Measurements from ENCODE around the gene PCDH12. TPM values are rescaled to one million over a fixed set of nuclear protein-coding genes. Genes with fewer than 3 reads are reported as not detected.

The PCDH12 gene
- total and polyA plus RNA-seq, 2 experiments from 2014 or later = 0.42 to 4.5 TPM

DNA sequence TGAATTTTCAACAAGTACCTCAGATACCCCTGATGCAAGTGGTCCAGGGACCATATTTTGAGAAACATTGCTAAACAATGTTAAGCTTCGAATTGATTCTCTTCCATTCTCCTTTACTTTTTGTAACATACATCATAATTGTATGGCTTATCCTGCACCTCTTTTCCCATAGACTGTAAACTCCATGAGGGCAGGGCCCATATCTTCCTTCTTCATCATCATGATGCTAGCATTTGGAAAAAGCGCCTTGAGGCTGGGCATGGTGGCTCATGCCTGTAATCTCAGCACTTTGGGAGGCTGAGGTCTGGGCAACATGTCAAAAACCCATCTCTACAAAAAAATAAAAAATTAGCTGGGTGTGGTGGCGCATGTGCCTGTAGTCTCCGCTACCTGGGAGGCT is 48.8 kb downstream of the PCDH12 start:
- no peak overlapping the region for H2AFZ ChIP-seq
- H3K9me3 ChIP-seq (ENCODE audit: low read depth) = no peaks in the 10 kb centered on the region
- WGBS (ENCODE audit: low lambda C conversion rate, missing lambda C conversion rate) = 94% methylated on average over 4 of the region's 4 CpGs
- no peaks in the 10 kb centered on the region for H3K9me2 ChIP-seq (replicated peaks; ENCODE audit: insufficient read depth)
- no peak overlapping the region for H3K4me2 ChIP-seq
- H3K4me1 ChIP-seq (ENCODE audit: insufficient read depth) = peaks cover 6% of the 10 kb centered on the region
- H3K36me3 ChIP-seq (replicated peaks; ENCODE audit: insufficient read depth, low read depth) = no peaks in the 10 kb centered on the region
- no peak overlapping the region for H3K4me3 ChIP-seq
- DNase-seq (ENCODE audit: low spot score) = no peak
- no peaks in the 10 kb centered on the region for H3K79me2 ChIP-seq
- peaks cover 9% of the 10 kb centered on the region for H3K27me3 ChIP-seq
- H3K27ac ChIP-seq = no peak overlapping the region
- TF ChIP-seq EZH2 (IDR thresholded peaks at IDR 0.05; ENCODE audit: borderline replicate concordance) (no peak), EZH2phosphoT487 (IDR thresholded peaks at IDR 0.05; ENCODE audit: low read depth, severe bottlenecking, unreplicated experiment) (no peak)
- TF ChIP-seq, protein P1, sequence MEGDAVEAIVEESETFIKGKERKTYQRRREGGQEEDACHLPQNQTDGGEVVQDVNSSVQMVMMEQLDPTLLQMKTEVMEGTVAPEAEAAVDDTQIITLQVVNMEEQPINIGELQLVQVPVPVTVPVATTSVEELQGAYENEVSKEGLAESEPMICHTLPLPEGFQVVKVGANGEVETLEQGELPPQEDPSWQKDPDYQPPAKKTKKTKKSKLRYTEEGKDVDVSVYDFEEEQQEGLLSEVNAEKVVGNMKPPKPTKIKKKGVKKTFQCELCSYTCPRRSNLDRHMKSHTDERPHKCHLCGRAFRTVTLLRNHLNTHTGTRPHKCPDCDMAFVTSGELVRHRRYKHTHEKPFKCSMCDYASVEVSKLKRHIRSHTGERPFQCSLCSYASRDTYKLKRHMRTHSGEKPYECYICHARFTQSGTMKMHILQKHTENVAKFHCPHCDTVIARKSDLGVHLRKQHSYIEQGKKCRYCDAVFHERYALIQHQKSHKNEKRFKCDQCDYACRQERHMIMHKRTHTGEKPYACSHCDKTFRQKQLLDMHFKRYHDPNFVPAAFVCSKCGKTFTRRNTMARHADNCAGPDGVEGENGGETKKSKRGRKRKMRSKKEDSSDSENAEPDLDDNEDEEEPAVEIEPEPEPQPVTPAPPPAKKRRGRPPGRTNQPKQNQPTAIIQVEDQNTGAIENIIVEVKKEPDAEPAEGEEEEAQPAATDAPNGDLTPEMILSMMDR (IDR thresholded peaks at IDR 0.05; ENCODE audit: poor library complexity) = no peak
- no peaks in the 10 kb centered on the region for H4K20me1 ChIP-seq (ENCODE audit: insufficient read depth, poor library complexity, severe bottlenecking)

DNA sequence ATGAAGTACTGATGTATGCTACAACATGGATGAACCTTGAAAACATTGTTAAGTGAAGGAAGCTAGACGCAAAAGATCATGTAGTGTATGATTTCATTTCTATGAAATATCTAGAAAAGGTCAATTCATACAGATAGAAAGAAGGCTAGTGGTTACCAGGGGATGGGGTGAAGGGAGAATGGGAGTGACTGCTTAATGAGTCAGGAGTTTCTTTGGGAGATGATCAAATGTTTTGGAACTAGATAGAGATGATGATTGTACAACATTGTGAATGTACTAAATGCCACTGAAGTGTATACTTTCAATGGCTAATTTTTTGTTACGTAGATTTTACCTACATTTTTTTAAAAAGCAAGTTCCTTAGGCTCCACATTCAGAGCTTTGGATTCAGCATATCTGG is 49.2 kb downstream of the PCDH12 start:
- WGBS (ENCODE audit: low lambda C conversion rate, missing lambda C conversion rate) = 91% methylated on average over 2 of the region's 2 CpGs
- H3K9me3 ChIP-seq (ENCODE audit: low read depth) = no peaks in the 10 kb centered on the region

DNA sequence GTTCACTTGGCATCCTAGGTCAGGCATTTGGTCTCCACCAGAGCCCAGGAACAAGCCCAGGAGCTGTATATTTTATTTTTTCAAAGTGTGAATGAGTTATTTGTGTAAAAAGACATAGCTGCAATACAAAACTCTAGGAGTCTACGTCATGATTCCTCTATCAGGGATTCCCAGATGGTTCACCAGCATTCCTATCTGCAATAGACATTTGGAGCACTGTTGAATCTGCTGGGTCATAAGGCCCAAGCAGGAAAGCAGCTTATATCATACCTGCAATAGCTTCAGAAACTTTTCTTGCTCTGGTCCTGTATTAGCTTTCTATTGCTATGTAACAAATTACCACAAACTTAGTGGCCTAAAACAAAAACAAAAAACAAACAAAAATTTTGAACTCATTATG is 51.0 kb downstream of the PCDH12 start:
- DNase-seq (ENCODE audit: low spot score) = no peak
- H3K27ac ChIP-seq = no peak overlapping the region
- 0% methylated on average over 1 of the region's 1 CpG for WGBS (ENCODE audit: low lambda C conversion rate, missing lambda C conversion rate)
- no peaks in the 10 kb centered on the region for H3K27me3 ChIP-seq
- H3K4me3 ChIP-seq = no peak overlapping the region
- TF ChIP-seq, protein P1 (IDR thresholded peaks at IDR 0.05; ENCODE audit: poor library complexity) = no peak
- TF ChIP-seq EZH2phosphoT487 (IDR thresholded peaks at IDR 0.05; ENCODE audit: low read depth, severe bottlenecking, unreplicated experiment) (no peak), EZH2 (IDR thresholded peaks at IDR 0.05; ENCODE audit: borderline replicate concordance) (no peak)
- no peaks in the 10 kb centered on the region for H3K4me1 ChIP-seq (ENCODE audit: insufficient read depth)
- H2AFZ ChIP-seq = no peak overlapping the region
- no peaks in the 10 kb centered on the region for H3K9me3 ChIP-seq (ENCODE audit: low read depth)
- H3K36me3 ChIP-seq (replicated peaks; ENCODE audit: insufficient read depth, low read depth) = no peaks in the 10 kb centered on the region
- H4K20me1 ChIP-seq (ENCODE audit: insufficient read depth, poor library complexity, severe bottlenecking) = no peaks in the 10 kb centered on the region
- H3K4me2 ChIP-seq = no peak overlapping the region
- H3K9me2 ChIP-seq (replicated peaks; ENCODE audit: insufficient read depth) = no peaks in the 10 kb centered on the region
- H3K79me2 ChIP-seq = no peaks in the 10 kb centered on the region

More for the DNA sequence above, 49.2 kb downstream of the PCDH12 start:
- Histone ChIP-seq H3K27me3 (peaks cover 8% of the 10 kb centered on the region), H3K27ac (no peak overlapping the region), H3K36me3 (replicated peaks; ENCODE audit: insufficient read depth, low read depth) (no peaks in the 10 kb centered on the region), H3K79me2 (no peaks in the 10 kb centered on the region), H3K4me1 (ENCODE audit: insufficient read depth) (peaks cover 4% of the 10 kb centered on the region), H3K4me2 (no peak overlapping the region), H2AFZ (no peak overlapping the region), H3K4me3 (no peak overlapping the region), H4K20me1 (ENCODE audit: insufficient read depth, poor library complexity, severe bottlenecking) (no peaks in the 10 kb centered on the region), H3K9me2 (replicated peaks; ENCODE audit: insufficient read depth) (no peaks in the 10 kb centered on the region)
- DNase-seq (ENCODE audit: low spot score) = no peak
- TF ChIP-seq, protein P1 (IDR thresholded peaks at IDR 0.05; ENCODE audit: poor library complexity) = no peak
- TF ChIP-seq EZH2 (IDR thresholded peaks at IDR 0.05; ENCODE audit: borderline replicate concordance) (no peak), EZH2phosphoT487 (IDR thresholded peaks at IDR 0.05; ENCODE audit: low read depth, severe bottlenecking, unreplicated experiment) (no peak)

DNA sequence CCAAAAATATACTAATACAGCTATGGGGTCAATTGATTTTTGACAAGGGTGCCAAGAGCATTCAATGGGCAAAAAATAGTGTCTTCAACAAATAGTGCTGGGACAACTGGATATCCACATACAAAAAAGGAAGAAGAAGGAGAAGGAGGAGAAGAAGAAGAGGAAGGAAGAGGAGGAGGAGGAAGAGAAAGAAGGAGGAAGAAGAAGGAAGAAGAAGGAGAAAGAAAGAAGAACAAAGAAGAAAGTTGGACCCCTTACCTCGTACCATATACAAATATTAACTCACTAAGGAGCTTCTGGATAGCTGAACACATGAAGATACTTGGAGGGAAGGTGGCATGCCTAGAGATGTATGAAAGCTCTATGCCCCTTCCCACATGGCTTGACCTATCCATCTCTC is 51.5 kb downstream of the PCDH12 start:
- DNase-seq (ENCODE audit: low spot score) = no peak
- Histone ChIP-seq H2AFZ (no peak overlapping the region), H3K4me1 (ENCODE audit: insufficient read depth) (no peaks in the 10 kb centered on the region), H3K9me3 (ENCODE audit: low read depth) (no peaks in the 10 kb centered on the region), H3K9me2 (replicated peaks; ENCODE audit: insufficient read depth) (no peaks in the 10 kb centered on the region), H3K4me2 (no peak overlapping the region), H3K36me3 (replicated peaks; ENCODE audit: insufficient read depth, low read depth) (no peaks in the 10 kb centered on the region), H3K27me3 (no peaks in the 10 kb centered on the region), H3K79me2 (no peaks in the 10 kb centered on the region), H3K4me3 (no peak overlapping the region), H3K27ac (no peak overlapping the region), H4K20me1 (ENCODE audit: insufficient read depth, poor library complexity, severe bottlenecking) (no peaks in the 10 kb centered on the region)
- 45% methylated on average over 1 of the region's 1 CpG for WGBS (ENCODE audit: low lambda C conversion rate, missing lambda C conversion rate)
- TF ChIP-seq, protein P1 (IDR thresholded peaks at IDR 0.05; ENCODE audit: poor library complexity) = no peak
- no peak for TF ChIP-seq EZH2phosphoT487 (IDR thresholded peaks at IDR 0.05; ENCODE audit: low read depth, severe bottlenecking, unreplicated experiment)
- no peak for TF ChIP-seq EZH2 (IDR thresholded peaks at IDR 0.05; ENCODE audit: borderline replicate concordance)

All from hepatocyte (in vitro differentiated cells).